ENCODE data around the gene MYO1C. TPM values are rescaled to one million over a fixed set of nuclear protein-coding genes. Genes with fewer than 3 reads are reported as not detected.

Gene MYO1C
- total RNA-seq, 1 donor from 2014 or later, result 196 TPM

Other genes starting within 250 kb of the MYO1C start
- gene BHLHA9, start 222.2 kb downstream of the MYO1C start, total RNA-seq, result not detected
- 2.2 TPM for gene TRARG1, start 213.0 kb downstream of the MYO1C start, total RNA-seq
- gene YWHAE, start 92.5 kb downstream of the MYO1C start, total RNA-seq, result 640 TPM
- gene CRK, start 36.5 kb downstream of the MYO1C start, total RNA-seq, result 43.9 TPM
- gene INPP5K, start 23.9 kb upstream of the MYO1C start, total RNA-seq, result 35.4 TPM
- 52.9 TPM for gene PITPNA, start 70.1 kb upstream of the MYO1C start, total RNA-seq
- 5.5 TPM for gene SLC43A2, start 136.1 kb upstream of the MYO1C start, total RNA-seq
- gene SCARF1, start 153.0 kb upstream of the MYO1C start, total RNA-seq, result 12.4 TPM
- 73.0 TPM for gene RILP, start 157.2 kb upstream of the MYO1C start, total RNA-seq
- gene PRPF8, start 192.2 kb upstream of the MYO1C start, total RNA-seq, result 120 TPM
- 2.4 TPM for gene TLCD2, start 217.7 kb upstream of the MYO1C start, total RNA-seq
- 10.4 TPM for gene WDR81, start 232.0 kb upstream of the MYO1C start, total RNA-seq

Data from Right ventricle myocardium inferior (tissue), 1 donor.